ENCODE results near the gene ZMYND8. TPM values are rescaled to one million over a fixed set of nuclear protein-coding genes. Genes with fewer than 3 reads are reported as not detected.

Gene ZMYND8
- total RNA-seq, 1 experiment from 2014 or later, result 44.1 TPM

- no peak for DNase-seq
- H3K4me2 ChIP-seq (ENCODE audit: low read depth, low read length, poor library complexity, severe bottlenecking), result no peak overlapping the region
Observed at GRCh38 chr20:47273591-47274235, 82.8 kb downstream of the ZMYND8 start.

GRCh38 chr20:47272893-47273590 lies 83.5 kb downstream of the ZMYND8 start:
- Histone ChIP-seq H3K27ac (ENCODE audit: low read length) (peak overlapping the region; percentile 58), H3K4me3 (ENCODE audit: low read length) (no peak overlapping the region), H3K79me2 (ENCODE audit: low read length) (peaks cover 78% of the 10 kb centered on the region), H4K20me1 (ENCODE audit: insufficient read depth, low read depth, low read length) (peaks cover 4% of the 10 kb centered on the region), H2AFZ (ENCODE audit: low read length) (no peak overlapping the region), H3K27me3 (ENCODE audit: low read length) (no peaks in the 10 kb centered on the region), H3K4me2 (ENCODE audit: low read depth, low read length, poor library complexity, severe bottlenecking) (no peak overlapping the region), H3K9me3 (ENCODE audit: low read length) (no peaks in the 10 kb centered on the region), H3K9me2 (replicated peaks; ENCODE audit: insufficient read depth, low read length) (no peaks in the 10 kb centered on the region), H3K4me1 (ENCODE audit: low read length) (peaks cover 40% of the 10 kb centered on the region), H3K36me3 (ENCODE audit: insufficient read depth, low read length) (peaks cover 45% of the 10 kb centered on the region), H3K9ac (ENCODE audit: low read length) (no peak overlapping the region)
- DNase-seq, result peak; percentile 88

More at GRCh38 chr20:47273591-47274235, 82.8 kb downstream of the ZMYND8 start:
- Histone ChIP-seq H3K27ac (ENCODE audit: low read length) (peak overlapping the region; percentile 58), H3K9me2 (replicated peaks; ENCODE audit: insufficient read depth, low read length) (no peaks in the 10 kb centered on the region), H4K20me1 (ENCODE audit: insufficient read depth, low read depth, low read length) (peaks cover 4% of the 10 kb centered on the region), H3K4me3 (ENCODE audit: low read length) (no peak overlapping the region), H3K36me3 (ENCODE audit: insufficient read depth, low read length) (peaks cover 49% of the 10 kb centered on the region), H3K79me2 (ENCODE audit: low read length) (peaks cover 80% of the 10 kb centered on the region), H3K4me1 (ENCODE audit: low read length) (peaks cover 37% of the 10 kb centered on the region), H3K9ac (ENCODE audit: low read length) (no peak overlapping the region), H3K9me3 (ENCODE audit: low read length) (no peaks in the 10 kb centered on the region), H3K27me3 (ENCODE audit: low read length) (no peaks in the 10 kb centered on the region), H2AFZ (ENCODE audit: low read length) (no peak overlapping the region)

GRCh38 chr20:47271046-47271615 lies 85.4 kb downstream of the ZMYND8 start:
- Histone ChIP-seq H3K27me3 (ENCODE audit: low read length) (no peaks in the 10 kb centered on the region), H4K20me1 (ENCODE audit: insufficient read depth, low read depth, low read length) (peaks cover 4% of the 10 kb centered on the region), H3K36me3 (ENCODE audit: insufficient read depth, low read length) (peaks cover 31% of the 10 kb centered on the region; the same call in 1 of the 2 replicates), H3K27ac (ENCODE audit: low read length) (no peak overlapping the region), H3K9me3 (ENCODE audit: low read length) (no peaks in the 10 kb centered on the region), H3K9ac (ENCODE audit: low read length) (no peak overlapping the region), H3K79me2 (ENCODE audit: low read length) (peaks cover 83% of the 10 kb centered on the region), H3K9me2 (replicated peaks; ENCODE audit: insufficient read depth, low read length) (no peaks in the 10 kb centered on the region), H3K4me2 (ENCODE audit: low read depth, low read length, poor library complexity, severe bottlenecking) (no peak overlapping the region), H3K4me1 (ENCODE audit: low read length) (peaks cover 59% of the 10 kb centered on the region), H2AFZ (ENCODE audit: low read length) (no peak overlapping the region), H3K4me3 (ENCODE audit: low read length) (no peak overlapping the region)
- DNase-seq, result no peak

GRCh38 chr20:47269309-47270165 lies 87.0 kb downstream of the ZMYND8 start:
- DNase-seq, result no peak
- H3K9me2 ChIP-seq (replicated peaks; ENCODE audit: insufficient read depth, low read length), result no peaks in the 10 kb centered on the region
- H3K9ac ChIP-seq (ENCODE audit: low read length), result no peak overlapping the region
- peaks cover 4% of the 10 kb centered on the region for H4K20me1 ChIP-seq (ENCODE audit: insufficient read depth, low read depth, low read length)
- H3K27ac ChIP-seq (ENCODE audit: low read length), result peak overlapping the region; percentile 46; the same call in 1 of the 2 replicates
- H3K4me1 ChIP-seq (ENCODE audit: low read length), result peaks cover 72% of the 10 kb centered on the region
- H3K4me3 ChIP-seq (ENCODE audit: low read length), result no peak overlapping the region
- peaks cover 30% of the 10 kb centered on the region; the same call in 1 of the 2 replicates for H3K36me3 ChIP-seq (ENCODE audit: insufficient read depth, low read length)
- H3K4me2 ChIP-seq (ENCODE audit: low read depth, low read length, poor library complexity, severe bottlenecking), result no peak overlapping the region
- peaks cover 81% of the 10 kb centered on the region for H3K79me2 ChIP-seq (ENCODE audit: low read length)
- no peak overlapping the region for H2AFZ ChIP-seq (ENCODE audit: low read length)
- no peaks in the 10 kb centered on the region for H3K27me3 ChIP-seq (ENCODE audit: low read length)
- no peaks in the 10 kb centered on the region for H3K9me3 ChIP-seq (ENCODE audit: low read length)

GRCh38 chr20:47267621-47268020 lies 88.9 kb downstream of the ZMYND8 start:
- Histone ChIP-seq H3K9me3 (ENCODE audit: low read length) (no peaks in the 10 kb centered on the region), H3K4me3 (ENCODE audit: low read length) (no peak overlapping the region), H3K4me2 (ENCODE audit: low read depth, low read length, poor library complexity, severe bottlenecking) (no peak overlapping the region), H3K4me1 (ENCODE audit: low read length) (peaks cover 72% of the 10 kb centered on the region), H4K20me1 (ENCODE audit: insufficient read depth, low read depth, low read length) (no peaks in the 10 kb centered on the region), H3K27ac (ENCODE audit: low read length) (peak overlapping the region; percentile 97), H3K9me2 (replicated peaks; ENCODE audit: insufficient read depth, low read length) (no peaks in the 10 kb centered on the region), H3K79me2 (ENCODE audit: low read length) (peaks cover 62% of the 10 kb centered on the region), H3K27me3 (ENCODE audit: low read length) (no peaks in the 10 kb centered on the region), H3K36me3 (ENCODE audit: insufficient read depth, low read length) (peaks cover 24% of the 10 kb centered on the region; the same call in 1 of the 2 replicates), H3K9ac (ENCODE audit: low read length) (no peak overlapping the region), H2AFZ (ENCODE audit: low read length) (no peak overlapping the region)
- no peak for DNase-seq

- Histone ChIP-seq H3K27ac (ENCODE audit: low read length) (peak overlapping the region; percentile 97), H3K4me3 (ENCODE audit: low read length) (no peak overlapping the region), H2AFZ (ENCODE audit: low read length) (no peak overlapping the region), H3K4me1 (ENCODE audit: low read length) (peaks cover 74% of the 10 kb centered on the region), H3K36me3 (ENCODE audit: insufficient read depth, low read length) (peaks cover 19% of the 10 kb centered on the region; the same call in 1 of the 2 replicates), H3K79me2 (ENCODE audit: low read length) (peaks cover 58% of the 10 kb centered on the region), H3K9me2 (replicated peaks; ENCODE audit: insufficient read depth, low read length) (no peaks in the 10 kb centered on the region), H3K9ac (ENCODE audit: low read length) (no peak overlapping the region), H3K27me3 (ENCODE audit: low read length) (no peaks in the 10 kb centered on the region), H4K20me1 (ENCODE audit: insufficient read depth, low read depth, low read length) (no peaks in the 10 kb centered on the region), H3K4me2 (ENCODE audit: low read depth, low read length, poor library complexity, severe bottlenecking) (peak overlapping the region; percentile 11), H3K9me3 (ENCODE audit: low read length) (no peaks in the 10 kb centered on the region)
- no peak for DNase-seq
Observed at GRCh38 chr20:47266847-47267515, 89.5 kb downstream of the ZMYND8 start.

- H4K20me1 ChIP-seq (ENCODE audit: insufficient read depth, low read depth, low read length), result no peaks in the 10 kb centered on the region
- H3K4me3 ChIP-seq (ENCODE audit: low read length), result no peak overlapping the region
- H3K27me3 ChIP-seq (ENCODE audit: low read length), result no peaks in the 10 kb centered on the region
- H3K9ac ChIP-seq (ENCODE audit: low read length), result no peak overlapping the region
- H3K9me2 ChIP-seq (replicated peaks; ENCODE audit: insufficient read depth, low read length), result no peaks in the 10 kb centered on the region
- H3K27ac ChIP-seq (ENCODE audit: low read length), result peak overlapping the region; percentile 97
- no peak for DNase-seq
- H3K36me3 ChIP-seq (ENCODE audit: insufficient read depth, low read length), result peaks cover 25% of the 10 kb centered on the region; the same call in 1 of the 2 replicates
- no peak overlapping the region for H2AFZ ChIP-seq (ENCODE audit: low read length)
- H3K9me3 ChIP-seq (ENCODE audit: low read length), result no peaks in the 10 kb centered on the region
- H3K4me2 ChIP-seq (ENCODE audit: low read depth, low read length, poor library complexity, severe bottlenecking), result no peak overlapping the region
- H3K4me1 ChIP-seq (ENCODE audit: low read length), result peaks cover 83% of the 10 kb centered on the region
- H3K79me2 ChIP-seq (ENCODE audit: low read length), result peaks cover 57% of the 10 kb centered on the region
Observed at GRCh38 chr20:47265984-47266383, 90.5 kb downstream of the ZMYND8 start.
